ENCODE results near the gene RAP1B. TPM values are rescaled to one million over a fixed set of nuclear protein-coding genes. Genes with fewer than 3 reads are reported as not detected.

Gene RAP1B
- total and polyA plus RNA-seq, 9 of the 15 experiments (the other 6 are each of a cell fraction or from before 2014, with no cell fraction given): 107 to 309 (median 170) TPM

DNA sequence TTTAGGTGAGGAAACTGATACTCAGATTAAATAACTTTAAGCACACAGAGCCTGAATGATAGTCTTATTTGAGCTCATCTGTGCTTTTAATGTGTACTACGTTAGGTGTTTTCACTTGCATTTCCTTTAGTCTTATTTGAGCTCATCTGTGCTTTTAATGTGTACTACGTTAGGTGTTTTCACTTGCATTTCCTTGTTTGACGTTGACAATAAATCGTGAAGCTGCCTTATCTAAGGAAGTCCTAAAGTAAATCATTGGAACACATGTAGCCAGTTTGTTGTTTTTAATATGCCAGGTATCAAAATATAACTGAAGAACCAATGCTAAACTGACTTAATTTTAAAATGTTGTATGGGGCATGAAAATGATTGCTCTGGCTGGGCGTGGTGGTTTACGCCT, 2.0 kb downstream of the RAP1B start (continued):
- TF ChIP-seq, protein P1, sequence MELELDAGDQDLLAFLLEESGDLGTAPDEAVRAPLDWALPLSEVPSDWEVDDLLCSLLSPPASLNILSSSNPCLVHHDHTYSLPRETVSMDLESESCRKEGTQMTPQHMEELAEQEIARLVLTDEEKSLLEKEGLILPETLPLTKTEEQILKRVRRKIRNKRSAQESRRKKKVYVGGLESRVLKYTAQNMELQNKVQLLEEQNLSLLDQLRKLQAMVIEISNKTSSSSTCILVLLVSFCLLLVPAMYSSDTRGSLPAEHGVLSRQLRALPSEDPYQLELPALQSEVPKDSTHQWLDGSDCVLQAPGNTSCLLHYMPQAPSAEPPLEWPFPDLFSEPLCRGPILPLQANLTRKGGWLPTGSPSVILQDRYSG (tag; conservative IDR thresholded peaks at IDR 0.05; ENCODE audit: low read depth): no peak

DNA sequence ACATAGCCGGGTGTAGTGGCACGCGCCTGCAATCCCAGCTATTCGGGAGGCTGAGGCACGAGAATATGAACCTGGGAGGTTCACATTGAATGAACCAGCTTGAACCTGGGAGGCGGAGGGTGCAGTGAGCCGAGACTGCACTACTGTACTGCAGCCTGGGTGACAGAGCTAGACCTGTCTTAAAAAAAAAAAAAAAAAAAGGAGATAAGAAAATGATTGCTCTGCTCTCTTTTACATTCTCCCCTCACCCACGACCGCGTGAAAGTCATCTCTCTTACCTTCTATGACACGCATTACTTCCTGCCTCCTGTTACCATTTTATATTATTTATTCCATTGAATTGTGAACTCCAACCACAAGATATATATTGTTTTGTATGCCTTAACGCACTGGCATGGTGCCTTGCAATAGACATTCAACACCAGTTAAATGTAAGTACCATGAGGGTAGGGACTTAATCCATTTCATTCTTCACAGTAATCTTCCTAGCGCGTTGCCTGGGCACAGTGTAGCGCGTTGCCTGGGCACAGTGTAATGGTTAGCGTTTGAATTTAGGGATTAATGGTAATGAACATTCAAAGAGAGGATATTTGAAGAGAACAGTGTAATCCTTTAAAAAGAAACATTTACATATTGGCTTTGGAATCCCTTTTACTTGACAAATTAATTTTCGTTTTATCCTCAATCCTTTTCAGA, 2.7 kb downstream of the RAP1B start:
- peak overlapping the region; percentile 93 for H3K27ac ChIP-seq (ENCODE audit: extremely low read depth, low read depth, low read length)
- ATAC-seq (peak; percentile 27), DNase-seq (ENCODE audit: extremely low read depth in 1 of 4, low spot score in 3 of 4) (peak in 1 of 4 experiments; percentile 47), FAIRE-seq (peak; percentile 42)
- peak overlapping the region; percentile 80 for H3K4me2 ChIP-seq (ENCODE audit: insufficient read depth, low read length)
- H3K79me2 ChIP-seq (ENCODE audit: control insufficient read depth, insufficient read depth, low read length): peaks cover 75% of the 10 kb centered on the region
- TF ChIP-seq PHF20 (IDR thresholded peaks at IDR 0.05; ENCODE audit: partially characterized antibody): no peak
- no peak for TF ChIP-seq U2AF2 (optimal IDR thresholded peaks at IDR 0.05; ENCODE audit: low read depth, low read length)
- peak; percentile 85 for TF ChIP-seq ZNF384 (IDR thresholded peaks at IDR 0.05; ENCODE audit: low read depth, low read length)
- TF ChIP-seq, protein P2, sequence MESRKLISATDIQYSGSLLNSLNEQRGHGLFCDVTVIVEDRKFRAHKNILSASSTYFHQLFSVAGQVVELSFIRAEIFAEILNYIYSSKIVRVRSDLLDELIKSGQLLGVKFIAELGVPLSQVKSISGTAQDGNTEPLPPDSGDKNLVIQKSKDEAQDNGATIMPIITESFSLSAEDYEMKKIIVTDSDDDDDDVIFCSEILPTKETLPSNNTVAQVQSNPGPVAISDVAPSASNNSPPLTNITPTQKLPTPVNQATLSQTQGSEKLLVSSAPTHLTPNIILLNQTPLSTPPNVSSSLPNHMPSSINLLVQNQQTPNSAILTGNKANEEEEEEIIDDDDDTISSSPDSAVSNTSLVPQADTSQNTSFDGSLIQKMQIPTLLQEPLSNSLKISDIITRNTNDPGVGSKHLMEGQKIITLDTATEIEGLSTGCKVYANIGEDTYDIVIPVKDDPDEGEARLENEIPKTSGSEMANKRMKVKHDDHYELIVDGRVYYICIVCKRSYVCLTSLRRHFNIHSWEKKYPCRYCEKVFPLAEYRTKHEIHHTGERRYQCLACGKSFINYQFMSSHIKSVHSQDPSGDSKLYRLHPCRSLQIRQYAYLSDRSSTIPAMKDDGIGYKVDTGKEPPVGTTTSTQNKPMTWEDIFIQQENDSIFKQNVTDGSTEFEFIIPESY (CRISPR knock-in tag; IDR thresholded peaks at IDR 0.05): peak; percentile 91
- TF ChIP-seq RFX1 (IDR thresholded peaks at IDR 0.05): no peak
- no peak for TF ChIP-seq ZNF24 (IDR thresholded peaks at IDR 0.05)
- peaks cover 30% of the 10 kb centered on the region for H3K36me3 ChIP-seq (ENCODE audit: control insufficient read depth, insufficient read depth, low read length)
- H3K9me1 ChIP-seq (ENCODE audit: control insufficient read depth, insufficient read depth, low read length): peaks cover 4% of the 10 kb centered on the region
- no TSS peak for BruUV-seq (replicated peaks)
- ChIA-PET POLR2A (interaction anchor here (0.6 to 2.2 kb wide), 5 partner anchors 8 to 510 kb away, joined by 3 to 6 read pairs (median 3); no protein-coding TSS in a partner anchor), CTCF (ENCODE audit: low intra/inter-chr PET ratio) (no interaction called here)
- intact Hi-C loops (cut with micrococcal nuclease): loop anchor here (5.0 kb wide), 2 partner anchors 54 to 246 kb away; no protein-coding TSS in a partner anchor
- H2AFZ ChIP-seq (ENCODE audit: low read depth, low read length): no peak overlapping the region
- H4K20me1 ChIP-seq (replicated peaks; ENCODE audit: control insufficient read depth, insufficient read depth, low read length): peaks cover 24% of the 10 kb centered on the region
- in situ Hi-C loops (cut with MboI): no loop called here
- no peaks in the 10 kb centered on the region for H3K27me3 ChIP-seq (ENCODE audit: control insufficient read depth in 2 of 2, insufficient read depth in 2 of 2, low read length in 2 of 2)
- peak overlapping the region; percentile 92 for H3K4me3 ChIP-seq
- WGBS (ENCODE audit: insufficient coverage, low coverage, missing lambda C conversion rate): 26% methylated on average over 18 of the region's 18 CpGs
- peak overlapping the region; percentile 82 to 86 for H3K9ac ChIP-seq (ENCODE audit: insufficient read depth in 1 of 2, low read depth in 2 of 2, low read length in 2 of 2)
- no peaks in the 10 kb centered on the region for H3K9me3 ChIP-seq (replicated peaks; ENCODE audit: control insufficient read depth, insufficient read depth, low read depth, low read length)
- peaks cover 17 to 20% of the 10 kb centered on the region in 2 experiments for H3K4me1 ChIP-seq (replicated peaks in 1 of 2; ENCODE audit: control insufficient read depth in 2 of 2, insufficient read depth in 2 of 2, low read length in 2 of 2)

Data from K562 (cell line).